GM19025 (cell line): Measurements from ENCODE around the gene THBS4.
"Not testable (repeated sequence)": the region's sequence is repeated elsewhere in the genome, so short reads cannot be mapped to it uniquely, and the experiment has no call there.

ENCODE experiments used
- ATAC-seq: cut with Tn5 transposase; IDR thresholded peaks from one replicate; pipeline ENCODE4 v1.9.1; 2021; ENCODE audit warnings: mild to moderate bottlenecking, low read depth, moderate library complexity; ENCODE audit not compliant: unreplicated experiment

The THBS4 gene

GRCh38 chr5:80072103-80073073, 37.2 kb downstream of the THBS4 start:
- no peak for ATAC-seq

GRCh38 chr5:80076131-80077050, 41.2 kb downstream of the THBS4 start:
- no peak for ATAC-seq

GRCh38 chr5:80077051-80077714, 42.0 kb downstream of the THBS4 start:
- no peak for ATAC-seq

GRCh38 chr5:80078921-80079320, 43.8 kb downstream of the THBS4 start:
- no peak for ATAC-seq

GRCh38 chr5:80082281-80082680, 47.1 kb downstream of the THBS4 start:
- ATAC-seq = no peak

- ATAC-seq = no peak
Measured at GRCh38 chr5:80082731-80083100, 47.6 kb downstream of the THBS4 start.

- ATAC-seq = no peak
Measured at GRCh38 chr5:80083101-80083890, 48.1 kb downstream of the THBS4 start.

- no peak for ATAC-seq
Measured at GRCh38 chr5:80090884-80091166, 55.7 kb downstream of the THBS4 start.

GRCh38 chr5:80091792-80092192, 56.6 kb downstream of the THBS4 start:
- not testable (repeated sequence) for ATAC-seq

- ATAC-seq = no peak
Measured at GRCh38 chr5:80092486-80093107, 57.4 kb downstream of the THBS4 start.

GRCh38 chr5:80093796-80094195, 58.6 kb downstream of the THBS4 start:
- no peak for ATAC-seq

- ATAC-seq = no peak
Measured at GRCh38 chr5:80094236-80094738, 59.1 kb downstream of the THBS4 start.

GRCh38 chr5:80097451-80097850, 62.3 kb downstream of the THBS4 start:
- ATAC-seq = no peak

- ATAC-seq = no peak
Measured at GRCh38 chr5:80101993-80102392, 66.8 kb downstream of the THBS4 start.

GRCh38 chr5:80103371-80103770, 68.2 kb downstream of the THBS4 start:
- ATAC-seq = no peak

GRCh38 chr5:80105698-80106439, 70.7 kb downstream of the THBS4 start:
- ATAC-seq = no peak

GRCh38 chr5:80106916-80107315, 71.8 kb downstream of the THBS4 start:
- no peak for ATAC-seq

GRCh38 chr5:80109646-80110478, 74.7 kb downstream of the THBS4 start:
- ATAC-seq = no peak
